Measurements from ENCODE around the gene VPS25. TPM values are rescaled to one million over a fixed set of nuclear protein-coding genes. Genes with fewer than 3 reads are reported as not detected.
A peak's percentile ranks its signal among the peaks of the same experiment; 100 is the strongest.

The VPS25 gene
- total and polyA plus RNA-seq, 9 of the 15 experiments (the other 6 are each of a cell fraction or from before 2014, with no cell fraction given), result 123 to 352 (median 180) TPM

DNA sequence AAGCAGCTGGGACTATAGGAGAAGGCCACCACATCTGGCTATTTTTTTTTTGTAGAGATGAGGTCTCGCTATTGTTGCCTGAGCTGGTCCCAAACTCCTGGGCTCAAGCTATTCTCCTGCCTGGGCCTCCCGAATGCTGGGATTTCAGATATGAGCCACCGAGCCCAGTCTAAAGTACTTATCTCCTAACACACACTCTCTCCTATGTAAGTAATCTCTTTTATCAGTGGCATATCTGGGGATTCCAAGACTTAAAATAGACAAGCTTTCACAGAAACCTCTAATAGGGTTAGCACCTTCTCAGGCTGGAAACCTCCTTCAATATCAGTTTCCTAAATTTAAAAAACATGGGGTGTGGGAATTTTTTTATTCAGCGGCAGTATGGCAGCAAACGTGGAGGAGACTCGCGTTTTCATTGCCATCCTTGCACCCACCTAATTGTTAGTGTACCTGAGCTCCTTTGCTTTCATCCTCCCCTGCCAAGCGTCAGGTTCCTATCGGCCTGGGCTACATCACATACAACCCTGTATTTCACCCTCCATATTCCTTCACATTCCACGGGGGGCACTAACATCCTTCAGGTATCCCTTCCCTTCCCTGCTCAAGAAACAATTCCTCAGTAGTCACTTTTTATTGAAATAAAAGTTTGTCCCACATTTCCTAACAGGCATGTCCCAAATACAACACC lies 29.5 kb upstream of the VPS25 start (continued):
- TF ChIP-seq, protein P1, sequence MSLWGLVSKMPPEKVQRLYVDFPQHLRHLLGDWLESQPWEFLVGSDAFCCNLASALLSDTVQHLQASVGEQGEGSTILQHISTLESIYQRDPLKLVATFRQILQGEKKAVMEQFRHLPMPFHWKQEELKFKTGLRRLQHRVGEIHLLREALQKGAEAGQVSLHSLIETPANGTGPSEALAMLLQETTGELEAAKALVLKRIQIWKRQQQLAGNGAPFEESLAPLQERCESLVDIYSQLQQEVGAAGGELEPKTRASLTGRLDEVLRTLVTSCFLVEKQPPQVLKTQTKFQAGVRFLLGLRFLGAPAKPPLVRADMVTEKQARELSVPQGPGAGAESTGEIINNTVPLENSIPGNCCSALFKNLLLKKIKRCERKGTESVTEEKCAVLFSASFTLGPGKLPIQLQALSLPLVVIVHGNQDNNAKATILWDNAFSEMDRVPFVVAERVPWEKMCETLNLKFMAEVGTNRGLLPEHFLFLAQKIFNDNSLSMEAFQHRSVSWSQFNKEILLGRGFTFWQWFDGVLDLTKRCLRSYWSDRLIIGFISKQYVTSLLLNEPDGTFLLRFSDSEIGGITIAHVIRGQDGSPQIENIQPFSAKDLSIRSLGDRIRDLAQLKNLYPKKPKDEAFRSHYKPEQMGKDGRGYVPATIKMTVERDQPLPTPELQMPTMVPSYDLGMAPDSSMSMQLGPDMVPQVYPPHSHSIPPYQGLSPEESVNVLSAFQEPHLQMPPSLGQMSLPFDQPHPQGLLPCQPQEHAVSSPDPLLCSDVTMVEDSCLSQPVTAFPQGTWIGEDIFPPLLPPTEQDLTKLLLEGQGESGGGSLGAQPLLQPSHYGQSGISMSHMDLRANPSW (CRISPR knock-in tag; IDR thresholded peaks at IDR 0.05), result no peak
- TF ChIP-seq HDAC1 (IDR thresholded peaks at IDR 0.05) (peak; percentile 69 to 75; a peak in 3 of 4 replicates), HDAC8 (tag; IDR thresholded peaks at IDR 0.05) (no peak), ZNF316 (IDR thresholded peaks at IDR 0.05) (no peak), RCOR1 (IDR thresholded peaks at IDR 0.05; ENCODE audit: borderline replicate concordance in 1 of 2, low read depth in 2 of 2, low read length in 2 of 2) (peak; percentile 48 to 95; a peak in 3 of 4 replicates), PRMT5 (CRISPR knock-in tag; IDR thresholded peaks at IDR 0.05) (no peak)
- TF ChIP-seq, protein P2, sequence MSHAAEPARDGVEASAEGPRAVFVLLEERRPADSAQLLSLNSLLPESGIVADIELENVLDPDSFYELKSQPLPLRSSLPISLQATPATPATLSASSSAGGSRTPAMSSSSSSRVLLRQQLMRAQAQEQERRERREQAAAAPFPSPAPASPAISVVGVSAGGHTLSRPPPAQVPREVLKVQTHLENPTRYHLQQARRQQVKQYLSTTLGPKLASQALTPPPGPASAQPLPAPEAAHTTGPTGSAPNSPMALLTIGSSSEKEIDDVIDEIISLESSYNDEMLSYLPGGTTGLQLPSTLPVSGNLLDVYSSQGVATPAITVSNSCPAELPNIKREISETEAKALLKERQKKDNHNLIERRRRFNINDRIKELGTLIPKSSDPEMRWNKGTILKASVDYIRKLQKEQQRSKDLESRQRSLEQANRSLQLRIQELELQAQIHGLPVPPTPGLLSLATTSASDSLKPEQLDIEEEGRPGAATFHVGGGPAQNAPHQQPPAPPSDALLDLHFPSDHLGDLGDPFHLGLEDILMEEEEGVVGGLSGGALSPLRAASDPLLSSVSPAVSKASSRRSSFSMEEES (CRISPR knock-in tag; IDR thresholded peaks at IDR 0.05), result no peak
- TF ChIP-seq, protein P3, sequence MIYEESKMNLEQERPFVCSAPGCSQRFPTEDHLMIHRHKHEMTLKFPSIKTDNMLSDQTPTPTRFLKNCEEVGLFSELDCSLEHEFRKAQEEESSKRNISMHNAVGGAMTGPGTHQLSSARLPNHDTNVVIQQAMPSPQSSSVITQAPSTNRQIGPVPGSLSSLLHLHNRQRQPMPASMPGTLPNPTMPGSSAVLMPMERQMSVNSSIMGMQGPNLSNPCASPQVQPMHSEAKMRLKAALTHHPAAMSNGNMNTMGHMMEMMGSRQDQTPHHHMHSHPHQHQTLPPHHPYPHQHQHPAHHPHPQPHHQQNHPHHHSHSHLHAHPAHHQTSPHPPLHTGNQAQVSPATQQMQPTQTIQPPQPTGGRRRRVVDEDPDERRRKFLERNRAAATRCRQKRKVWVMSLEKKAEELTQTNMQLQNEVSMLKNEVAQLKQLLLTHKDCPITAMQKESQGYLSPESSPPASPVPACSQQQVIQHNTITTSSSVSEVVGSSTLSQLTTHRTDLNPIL (CRISPR knock-in tag; IDR thresholded peaks at IDR 0.05), result no peak
- TF ChIP-seq, protein P4, sequence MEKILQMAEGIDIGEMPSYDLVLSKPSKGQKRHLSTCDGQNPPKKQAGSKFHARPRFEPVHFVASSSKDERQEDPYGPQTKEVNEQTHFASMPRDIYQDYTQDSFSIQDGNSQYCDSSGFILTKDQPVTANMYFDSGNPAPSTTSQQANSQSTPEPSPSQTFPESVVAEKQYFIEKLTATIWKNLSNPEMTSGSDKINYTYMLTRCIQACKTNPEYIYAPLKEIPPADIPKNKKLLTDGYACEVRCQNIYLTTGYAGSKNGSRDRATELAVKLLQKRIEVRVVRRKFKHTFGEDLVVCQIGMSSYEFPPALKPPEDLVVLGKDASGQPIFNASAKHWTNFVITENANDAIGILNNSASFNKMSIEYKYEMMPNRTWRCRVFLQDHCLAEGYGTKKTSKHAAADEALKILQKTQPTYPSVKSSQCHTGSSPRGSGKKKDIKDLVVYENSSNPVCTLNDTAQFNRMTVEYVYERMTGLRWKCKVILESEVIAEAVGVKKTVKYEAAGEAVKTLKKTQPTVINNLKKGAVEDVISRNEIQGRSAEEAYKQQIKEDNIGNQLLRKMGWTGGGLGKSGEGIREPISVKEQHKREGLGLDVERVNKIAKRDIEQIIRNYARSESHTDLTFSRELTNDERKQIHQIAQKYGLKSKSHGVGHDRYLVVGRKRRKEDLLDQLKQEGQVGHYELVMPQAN (IDR thresholded peaks at IDR 0.05; ENCODE audit: borderline replicate concordance), result no peak; the same call in 1 of the 2 replicates
- TF ChIP-seq, protein P5, sequence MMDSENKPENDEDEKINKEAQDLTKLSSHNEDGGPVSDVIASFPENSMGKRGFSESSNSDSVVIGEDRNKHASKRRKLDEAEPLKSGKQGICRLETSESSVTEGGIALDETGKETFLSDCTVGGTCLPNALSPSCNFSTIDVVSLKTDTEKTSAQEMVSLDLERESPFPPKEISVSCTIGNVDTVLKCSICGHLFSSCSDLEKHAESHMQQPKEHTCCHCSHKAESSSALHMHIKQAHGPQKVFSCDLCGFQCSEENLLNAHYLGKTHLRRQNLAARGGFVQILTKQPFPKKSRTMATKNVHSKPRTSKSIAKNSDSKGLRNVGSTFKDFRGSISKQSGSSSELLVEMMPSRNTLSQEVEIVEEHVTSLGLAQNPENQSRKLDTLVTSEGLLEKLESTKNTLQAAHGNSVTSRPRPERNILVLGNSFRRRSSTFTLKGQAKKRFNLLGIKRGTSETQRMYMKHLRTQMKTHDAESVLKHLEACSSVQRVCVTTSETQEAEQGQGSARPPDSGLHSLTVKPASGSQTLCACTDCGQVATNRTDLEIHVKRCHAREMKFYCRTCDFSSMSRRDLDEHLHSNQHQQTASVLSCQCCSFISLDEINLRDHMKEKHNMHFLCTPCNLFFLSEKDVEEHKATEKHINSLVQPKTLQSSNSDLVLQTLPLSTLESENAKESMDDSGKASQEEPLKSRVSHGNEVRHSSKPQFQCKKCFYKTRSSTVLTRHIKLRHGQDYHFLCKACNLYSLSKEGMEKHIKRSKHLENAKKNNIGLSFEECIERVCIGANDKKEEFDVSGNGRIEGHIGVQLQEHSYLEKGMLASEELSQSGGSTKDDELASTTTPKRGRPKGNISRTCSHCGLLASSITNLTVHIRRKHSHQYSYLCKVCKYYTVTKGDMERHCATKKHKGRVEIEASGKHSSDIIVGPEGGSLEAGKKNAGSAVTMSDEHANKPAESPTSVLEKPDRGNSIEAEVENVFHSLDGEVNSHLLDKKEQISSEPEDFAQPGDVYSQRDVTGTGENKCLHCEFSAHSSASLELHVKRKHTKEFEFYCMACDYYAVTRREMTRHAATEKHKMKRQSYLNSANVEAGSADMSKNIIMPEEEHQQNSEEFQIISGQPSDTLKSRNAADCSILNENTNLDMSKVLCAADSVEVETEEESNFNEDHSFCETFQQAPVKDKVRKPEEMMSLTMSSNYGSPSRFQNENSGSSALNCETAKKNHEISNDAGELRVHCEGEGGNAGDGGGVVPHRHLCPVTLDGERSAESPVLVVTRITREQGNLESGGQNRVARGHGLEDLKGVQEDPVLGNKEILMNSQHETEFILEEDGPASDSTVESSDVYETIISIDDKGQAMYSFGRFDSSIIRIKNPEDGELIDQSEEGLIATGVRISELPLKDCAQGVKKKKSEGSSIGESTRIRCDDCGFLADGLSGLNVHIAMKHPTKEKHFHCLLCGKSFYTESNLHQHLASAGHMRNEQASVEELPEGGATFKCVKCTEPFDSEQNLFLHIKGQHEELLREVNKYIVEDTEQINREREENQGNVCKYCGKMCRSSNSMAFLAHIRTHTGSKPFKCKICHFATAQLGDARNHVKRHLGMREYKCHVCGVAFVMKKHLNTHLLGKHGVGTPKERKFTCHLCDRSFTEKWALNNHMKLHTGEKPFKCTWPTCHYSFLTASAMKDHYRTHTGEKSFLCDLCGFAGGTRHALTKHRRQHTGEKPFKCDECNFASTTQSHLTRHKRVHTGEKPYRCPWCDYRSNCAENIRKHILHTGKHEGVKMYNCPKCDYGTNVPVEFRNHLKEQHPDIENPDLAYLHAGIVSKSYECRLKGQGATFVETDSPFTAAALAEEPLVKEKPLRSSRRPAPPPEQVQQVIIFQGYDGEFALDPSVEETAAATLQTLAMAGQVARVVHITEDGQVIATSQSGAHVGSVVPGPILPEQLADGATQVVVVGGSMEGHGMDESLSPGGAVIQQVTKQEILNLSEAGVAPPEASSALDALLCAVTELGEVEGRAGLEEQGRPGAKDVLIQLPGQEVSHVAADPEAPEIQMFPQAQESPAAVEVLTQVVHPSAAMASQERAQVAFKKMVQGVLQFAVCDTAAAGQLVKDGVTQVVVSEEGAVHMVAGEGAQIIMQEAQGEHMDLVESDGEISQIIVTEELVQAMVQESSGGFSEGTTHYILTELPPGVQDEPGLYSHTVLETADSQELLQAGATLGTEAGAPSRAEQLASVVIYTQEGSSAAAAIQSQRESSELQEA (IDR thresholded peaks at IDR 0.05; ENCODE audit: low read depth), result no peak
